Peyer's patch (tissue), 4 donors: ENCODE results near the gene SH3BGRL.

Source experiments
- POLR2A ChIP-seq, 2 donors: fragments of 450-650 bp; IDR thresholded peaks; one replicate each; pipeline ENCODE4 v1.5.1; 2017; ENCODE audit warnings: antibody characterized with exemption in 2 of 2, mild to moderate bottlenecking in 2 of 2, moderate library complexity in 2 of 2
- TF ChIP-seq, protein P1 (sequence below), 6 experiments: fragments of 450-650 bp in 4 of 6; fragments of 200-600 bp in 2 of 6; sonication (generic) in 1 of 6; IDR thresholded peaks; one replicate each; pipeline ENCODE4 v1.5.1; 2017 to 2019; ENCODE audit warnings: antibody characterized with exemption in 6 of 6, mild to moderate bottlenecking in 3 of 6, moderate library complexity in 1 of 6

DNA sequence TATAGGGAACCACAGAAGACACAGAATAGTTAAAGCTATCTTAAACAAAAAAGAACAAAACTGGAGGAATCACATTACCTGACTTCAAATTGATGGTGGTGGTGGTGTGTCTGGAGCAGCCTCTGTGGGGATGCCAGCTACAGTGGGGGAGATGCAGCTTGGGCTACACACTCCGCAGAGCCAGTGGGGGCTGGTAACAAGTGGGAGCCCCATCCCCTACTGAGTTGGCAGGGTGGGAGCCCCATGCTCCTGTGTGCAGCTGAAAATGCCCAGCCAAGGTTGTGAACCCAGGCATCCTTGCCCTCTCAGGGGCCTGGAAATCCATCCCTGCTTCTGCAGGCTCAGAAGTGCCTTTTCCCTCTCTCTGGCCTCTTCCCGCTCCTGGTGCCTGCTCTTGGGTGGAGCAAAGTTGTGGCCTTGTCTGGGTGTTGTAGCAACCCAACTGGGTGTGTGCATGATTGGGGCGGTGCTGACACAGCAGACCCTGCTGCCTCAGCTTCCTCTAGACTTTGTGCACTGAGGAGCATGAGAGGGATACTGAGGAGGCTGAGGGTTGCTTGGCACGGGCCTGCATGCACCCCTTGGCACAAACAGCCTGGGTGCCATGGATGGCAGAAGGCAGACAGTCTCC is 38.9 kb downstream of the SH3BGRL start:
- TF ChIP-seq, protein P1, sequence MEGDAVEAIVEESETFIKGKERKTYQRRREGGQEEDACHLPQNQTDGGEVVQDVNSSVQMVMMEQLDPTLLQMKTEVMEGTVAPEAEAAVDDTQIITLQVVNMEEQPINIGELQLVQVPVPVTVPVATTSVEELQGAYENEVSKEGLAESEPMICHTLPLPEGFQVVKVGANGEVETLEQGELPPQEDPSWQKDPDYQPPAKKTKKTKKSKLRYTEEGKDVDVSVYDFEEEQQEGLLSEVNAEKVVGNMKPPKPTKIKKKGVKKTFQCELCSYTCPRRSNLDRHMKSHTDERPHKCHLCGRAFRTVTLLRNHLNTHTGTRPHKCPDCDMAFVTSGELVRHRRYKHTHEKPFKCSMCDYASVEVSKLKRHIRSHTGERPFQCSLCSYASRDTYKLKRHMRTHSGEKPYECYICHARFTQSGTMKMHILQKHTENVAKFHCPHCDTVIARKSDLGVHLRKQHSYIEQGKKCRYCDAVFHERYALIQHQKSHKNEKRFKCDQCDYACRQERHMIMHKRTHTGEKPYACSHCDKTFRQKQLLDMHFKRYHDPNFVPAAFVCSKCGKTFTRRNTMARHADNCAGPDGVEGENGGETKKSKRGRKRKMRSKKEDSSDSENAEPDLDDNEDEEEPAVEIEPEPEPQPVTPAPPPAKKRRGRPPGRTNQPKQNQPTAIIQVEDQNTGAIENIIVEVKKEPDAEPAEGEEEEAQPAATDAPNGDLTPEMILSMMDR (IDR thresholded peaks at IDR 0.05), result no peak
- no peak for TF ChIP-seq POLR2A (IDR thresholded peaks at IDR 0.05)
